Sigmoid colon (tissue), 7 donors: ENCODE data around the gene TBKBP1. TPM values are rescaled to one million over a fixed set of nuclear protein-coding genes. Genes with fewer than 3 reads are reported as not detected.
A peak's percentile ranks its signal among the peaks of the same experiment; 100 is the strongest.

Experiments used
- DNase-seq: peaks from one replicate; pipeline ENCODE4 v3.0.0-alpha.2; 2019
- H3K27ac ChIP-seq, 4 donors: fragments of 200-600 bp; sonication (generic); one replicate each; pipeline ENCODE4 v1.5.1; 2016 to 2019; ENCODE audit warnings: mild to moderate bottlenecking in 1 of 4
- H3K27me3 ChIP-seq, 3 donors: fragments of 200-600 bp; sonication (generic); one replicate each; pipeline ENCODE4 v1.5.1; 2019; ENCODE audit warnings: mild to moderate bottlenecking in 1 of 3
- H3K36me3 ChIP-seq, 4 donors: fragments of 200-600 bp; sonication (generic); one replicate each; pipeline ENCODE4 v1.5.1; 2016 to 2019
- H3K4me1 ChIP-seq, 4 donors: fragments of 200-600 bp; sonication (generic); one replicate each; pipeline ENCODE4 v1.5.1; 2017 to 2019
- H3K4me3 ChIP-seq, 4 donors: fragments of 200-600 bp; sonication (generic); one replicate each; pipeline ENCODE4 v1.5.1; 2017 to 2019; ENCODE audit warnings: mild to moderate bottlenecking in 2 of 4, moderate library complexity in 1 of 4
- H3K9me3 ChIP-seq, 4 donors: fragments of 200-600 bp in 3 of 4; sonication (generic) in 3 of 4; one replicate each; pipeline versions ENCODE4 v1.5.1 to v1.6.1; 2013 to 2019
- CTCF ChIP-seq, 4 experiments: fragments of 450-650 bp in 3 of 4; fragments of 200-600 bp in 1 of 4; IDR thresholded peaks; one replicate each; pipeline ENCODE4 v1.5.1; 2016 to 2019; ENCODE audit warnings: antibody characterized with exemption in 4 of 4, mild to moderate bottlenecking in 3 of 4, moderate library complexity in 2 of 4
- EP300 ChIP-seq, 4 donors: sonication (generic); formaldehyde crosslinking; IDR thresholded peaks; one replicate each; pipeline ENCODE4 v1.6.1; 2017; ENCODE audit warnings: antibody characterized with exemption in 4 of 4
- POLR2A ChIP-seq, 2 donors: fragments of 450-650 bp; IDR thresholded peaks; one replicate each; pipeline ENCODE4 v1.6.1; 2016; ENCODE audit warnings: antibody characterized with exemption in 2 of 2, mild to moderate bottlenecking in 2 of 2, moderate library complexity in 2 of 2
- POLR2AphosphoS5 ChIP-seq, 4 donors: sonication (generic); formaldehyde crosslinking; IDR thresholded peaks; one replicate each; pipeline ENCODE4 v1.6.1; 2017; ENCODE audit warnings: antibody characterized with exemption in 4 of 4
- WGBS, 2 donors: extraction: QIAGEN DNeasy Blood & Tissue Kit; methylation state at CpG; one replicate each; pipeline ENCODE4 v1.1.7; 2013; 5-methylcytosine and 5-hydroxymethylcytosine counted together
- intact Hi-C: fragments of 100-400 bp; cut with DNase I; formaldehyde crosslinking; loops from one replicate; pipeline ENCODE4 v1.15.1; 2023
- polyA plus RNA-seq, 3 donors: library from polyadenylated mRNA; stranded (reverse); fragments of 200-250 nt; gene quantifications; one replicate each; pipeline ENCODE4 v1.2.3, GENCODE V29; 2013
- total RNA-seq, 4 donors: library from RNA; depleted of rRNA; stranded (reverse); fragments of >200 nt; gene quantifications; one replicate each; pipeline ENCODE4 v1.1.0, GENCODE V29; 2016
- donor health status: healthy with polysubstance abuse.
- donor health status: Bipolar disorder and iron deficiency.
- donor health status: healthy.

Gene TBKBP1
- total and polyA plus RNA-seq, 7 donors = 3.5 to 25.5 (median 7.8) TPM

- Histone ChIP-seq H3K4me1 (peaks cover 0 to 52% (median 42%) of the 10 kb centered on the region in 4 donors), H3K4me3 (peak overlapping the region; percentile 66 to 100 (median 90))
- DNase-seq = no peak
Observed at GRCh38 chr17:47649972-47650524, 43.9 kb upstream of the TBKBP1 start.

DNA sequence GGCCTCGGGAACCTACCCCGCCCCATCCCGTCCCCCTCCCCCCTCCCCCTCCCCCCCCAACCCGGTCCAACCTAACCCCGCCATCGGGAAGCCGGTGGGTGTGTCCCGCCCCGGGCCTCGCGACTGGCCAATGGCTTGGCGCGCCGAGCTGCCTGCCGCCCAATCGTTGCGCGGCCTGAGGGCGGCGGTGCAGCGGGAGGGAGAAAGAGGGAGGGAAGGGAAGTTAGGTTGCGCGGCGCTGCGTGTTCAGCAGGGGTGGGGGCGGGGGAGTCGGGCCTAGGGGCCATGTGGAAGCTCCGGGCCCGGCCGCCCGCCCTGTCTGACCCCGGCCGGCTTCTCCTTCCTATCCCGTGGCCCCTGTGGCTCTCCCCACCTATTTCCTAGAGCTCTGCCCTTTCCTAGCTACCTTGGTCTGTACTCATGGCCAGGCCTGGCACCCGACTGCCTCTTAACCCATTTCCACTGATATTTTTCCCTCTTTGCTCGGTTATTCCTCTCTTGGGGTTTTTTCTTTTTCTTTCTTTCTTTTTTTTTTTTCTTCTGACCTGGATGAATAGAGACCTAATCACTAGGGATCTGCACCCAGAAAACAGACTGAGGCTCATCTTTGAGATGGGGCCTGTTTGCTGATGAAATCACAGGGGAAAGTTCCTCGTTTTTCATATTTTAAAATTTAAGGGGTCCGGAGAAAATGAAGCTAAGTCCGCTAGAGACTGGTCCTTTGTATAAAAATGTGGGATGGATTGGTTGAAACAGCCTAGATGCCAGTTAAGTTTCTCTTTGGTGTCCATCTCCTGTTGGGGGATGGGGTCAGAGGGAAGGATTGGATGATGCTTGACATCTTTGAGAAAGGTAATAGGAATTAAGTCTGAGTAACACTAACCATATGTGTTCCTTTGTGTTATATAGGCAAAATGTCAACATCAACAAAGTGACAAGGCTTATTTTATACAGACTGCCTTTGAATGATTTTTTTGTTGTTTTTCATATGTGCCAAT, 43.1 kb upstream of the TBKBP1 start:
- intact Hi-C loops = loop anchor here (5.0 kb wide), 1 partner anchor 46 kb away; no protein-coding TSS in a partner anchor
- Histone ChIP-seq H3K4me3 (peak overlapping the region; percentile 66 to 100 (median 90)), H3K9me3 (no peaks in the 10 kb centered on the region), H3K36me3 (peaks cover 4 to 39% (median 20%) of the 10 kb centered on the region in 4 donors), H3K27me3 (no peaks in the 10 kb centered on the region), H3K27ac (peak overlapping the region; percentile 96 to 97 (median 96)), H3K4me1 (peaks cover 0 to 58% (median 48%) of the 10 kb centered on the region in 4 donors)
- peak; percentile 98 for DNase-seq
- WGBS, 2 donors = 1% methylated on average over 39 of the region's 39 CpGs
- TF ChIP-seq CTCF (IDR thresholded peaks at IDR 0.05) (no peak), POLR2AphosphoS5 (IDR thresholded peaks at IDR 0.05) (no peak), EP300 (IDR thresholded peaks at IDR 0.05) (no peak), POLR2A (IDR thresholded peaks at IDR 0.05) (no peak)

More at GRCh38 chr17:47649972-47650524, 43.9 kb upstream of the TBKBP1 start:
- Histone ChIP-seq H3K27me3 (no peaks in the 10 kb centered on the region), H3K27ac (peak overlapping the region; percentile 96 to 97 (median 96)), H3K9me3 (no peaks in the 10 kb centered on the region), H3K36me3 (peaks cover 4 to 31% (median 19%) of the 10 kb centered on the region in 4 donors)
- WGBS, 2 donors = 0% methylated on average over 48 of the region's 48 CpGs
- TF ChIP-seq POLR2AphosphoS5 (IDR thresholded peaks at IDR 0.05) = peak; percentile 50 to 82 (median 58)
- TF ChIP-seq CTCF (IDR thresholded peaks at IDR 0.05) = no peak
- TF ChIP-seq POLR2A (IDR thresholded peaks at IDR 0.05) = peak in 1 of 2 donors; percentile 47
- no peak for TF ChIP-seq EP300 (IDR thresholded peaks at IDR 0.05)
- intact Hi-C loops = loop anchor here (5.0 kb wide), 1 partner anchor 47 kb away; no protein-coding TSS in a partner anchor

DNA sequence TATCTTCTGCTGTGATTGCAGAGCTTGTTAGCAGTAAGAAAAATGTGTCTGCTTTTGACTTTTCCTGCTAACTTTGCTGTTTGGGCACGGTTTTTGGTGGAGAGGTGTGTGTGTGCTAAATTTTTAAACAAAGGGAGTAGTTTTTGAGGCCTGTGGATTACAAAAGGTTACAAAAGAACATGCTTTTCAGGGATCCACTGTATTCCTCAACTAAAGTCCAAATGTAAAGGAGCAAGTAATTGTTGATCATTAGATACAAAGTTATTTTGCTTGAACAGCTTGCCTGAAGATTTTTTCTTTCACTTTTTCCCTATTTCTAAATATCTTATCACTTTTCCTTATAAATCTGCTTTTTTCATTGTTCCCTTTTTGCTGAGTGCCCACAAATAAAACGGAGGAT, 42.3 kb upstream of the TBKBP1 start:
- TF ChIP-seq POLR2A (IDR thresholded peaks at IDR 0.05) = no peak
- TF ChIP-seq CTCF (IDR thresholded peaks at IDR 0.05) = no peak
- TF ChIP-seq POLR2AphosphoS5 (IDR thresholded peaks at IDR 0.05) = no peak
- no peak for TF ChIP-seq EP300 (IDR thresholded peaks at IDR 0.05)
- 40 to 59% methylated on average over 2 of the region's 2 CpGs for WGBS, 2 donors
- H3K27ac ChIP-seq = peak overlapping the region in 1 of 4 donors; percentile 96
- DNase-seq = no peak
- no peaks in the 10 kb centered on the region for H3K9me3 ChIP-seq
- peaks cover 0 to 58% (median 48%) of the 10 kb centered on the region in 4 donors for H3K4me1 ChIP-seq
- H3K36me3 ChIP-seq = peaks cover 4 to 47% (median 26%) of the 10 kb centered on the region in 4 donors
- peak overlapping the region in 1 of 4 donors; percentile 100 for H3K4me3 ChIP-seq
- intact Hi-C loops = loop anchor here (5.0 kb wide), 1 partner anchor 46 kb away; no protein-coding TSS in a partner anchor
- H3K27me3 ChIP-seq = no peaks in the 10 kb centered on the region

- 81 to 90% methylated on average over 6 of the region's 6 CpGs for WGBS, 2 donors
- Histone ChIP-seq H3K9me3 (no peaks in the 10 kb centered on the region), H3K36me3 (peaks cover 12 to 56% (median 35%) of the 10 kb centered on the region in 4 donors), H3K4me3 (no peak overlapping the region), H3K27me3 (no peaks in the 10 kb centered on the region), H3K4me1 (peaks cover 0 to 58% (median 48%) of the 10 kb centered on the region in 4 donors), H3K27ac (no peak overlapping the region)
- no peak for DNase-seq
- TF ChIP-seq EP300 (IDR thresholded peaks at IDR 0.05) = no peak
- TF ChIP-seq CTCF (IDR thresholded peaks at IDR 0.05) = no peak
- TF ChIP-seq POLR2AphosphoS5 (IDR thresholded peaks at IDR 0.05) = no peak
- no peak for TF ChIP-seq POLR2A (IDR thresholded peaks at IDR 0.05)
- intact Hi-C loops = loop anchor here (5.0 kb wide), 1 partner anchor 45 kb away; no protein-coding TSS in a partner anchor
Observed at GRCh38 chr17:47652570-47652969, 41.4 kb upstream of the TBKBP1 start.
